AG09309 (cell line): Measurements from ENCODE around the gene SHISAL1.

ENCODE experiments used
- DNase-seq: peaks from one replicate; pipeline ENCODE4 v3.0.0-alpha.2; 2010; ENCODE audit warnings: low read depth
- H3K4me3 ChIP-seq: 2 replicates; pipeline ENCODE4 v1.5.1; 2011; ENCODE audit warnings: mild to moderate bottlenecking, low read depth, low read length, moderate library complexity; ENCODE audit not compliant: control insufficient read depth
- TF ChIP-seq, protein P1 (sequence below): IDR thresholded peaks from 2 replicates; pipeline ENCODE4 v1.5.1; 2011; ENCODE audit warnings: mild to moderate bottlenecking, low read depth, low read length, inconsistent platforms; ENCODE audit not compliant: insufficient read depth, control insufficient read depth; ENCODE audit errors: missing control alignments

Gene SHISAL1

DNA sequence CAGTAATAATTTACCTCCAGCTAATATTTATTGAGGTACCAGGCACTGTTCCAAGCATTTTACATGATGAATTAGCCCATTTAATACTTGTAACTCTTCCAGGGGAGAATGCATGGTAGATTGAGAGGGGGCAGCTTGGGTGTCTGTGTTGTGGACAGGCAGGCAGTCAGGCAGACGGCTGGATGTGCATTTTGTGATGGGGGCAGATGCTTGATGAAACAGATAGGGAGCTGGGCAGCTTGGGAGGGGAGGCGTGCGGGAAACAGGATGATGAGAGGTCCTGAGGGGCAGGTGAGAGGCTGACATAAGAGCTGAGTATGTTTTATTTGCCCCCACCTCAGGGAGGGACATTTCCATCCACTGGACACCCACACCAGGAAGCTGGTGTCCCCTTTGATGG, 33.1 kb upstream of the SHISAL1 start:
- TF ChIP-seq, protein P1, sequence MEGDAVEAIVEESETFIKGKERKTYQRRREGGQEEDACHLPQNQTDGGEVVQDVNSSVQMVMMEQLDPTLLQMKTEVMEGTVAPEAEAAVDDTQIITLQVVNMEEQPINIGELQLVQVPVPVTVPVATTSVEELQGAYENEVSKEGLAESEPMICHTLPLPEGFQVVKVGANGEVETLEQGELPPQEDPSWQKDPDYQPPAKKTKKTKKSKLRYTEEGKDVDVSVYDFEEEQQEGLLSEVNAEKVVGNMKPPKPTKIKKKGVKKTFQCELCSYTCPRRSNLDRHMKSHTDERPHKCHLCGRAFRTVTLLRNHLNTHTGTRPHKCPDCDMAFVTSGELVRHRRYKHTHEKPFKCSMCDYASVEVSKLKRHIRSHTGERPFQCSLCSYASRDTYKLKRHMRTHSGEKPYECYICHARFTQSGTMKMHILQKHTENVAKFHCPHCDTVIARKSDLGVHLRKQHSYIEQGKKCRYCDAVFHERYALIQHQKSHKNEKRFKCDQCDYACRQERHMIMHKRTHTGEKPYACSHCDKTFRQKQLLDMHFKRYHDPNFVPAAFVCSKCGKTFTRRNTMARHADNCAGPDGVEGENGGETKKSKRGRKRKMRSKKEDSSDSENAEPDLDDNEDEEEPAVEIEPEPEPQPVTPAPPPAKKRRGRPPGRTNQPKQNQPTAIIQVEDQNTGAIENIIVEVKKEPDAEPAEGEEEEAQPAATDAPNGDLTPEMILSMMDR: no peak
- H3K4me3 ChIP-seq: no peak overlapping the region
- no peak for DNase-seq

DNA sequence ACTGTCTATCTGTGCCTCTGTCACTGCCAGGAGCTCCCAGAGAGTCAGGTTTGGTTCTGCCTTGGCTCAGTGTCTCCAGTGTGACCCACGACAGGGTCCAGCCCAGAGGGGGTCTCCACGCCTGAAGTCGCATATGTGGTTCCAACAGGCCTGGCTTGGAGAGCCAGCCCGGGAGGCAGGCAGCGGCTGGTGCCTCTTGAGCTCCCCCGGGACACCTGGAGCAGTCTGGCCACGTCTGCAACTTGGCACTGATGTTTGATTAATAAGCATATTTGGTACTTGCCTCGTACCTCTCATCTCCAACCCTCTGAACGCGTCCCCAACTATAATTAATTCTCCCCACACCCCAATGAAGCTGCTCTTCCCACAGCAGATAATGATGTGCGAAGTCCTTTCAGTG, 31.7 kb upstream of the SHISAL1 start:
- TF ChIP-seq, protein P1: no peak
- no peak for DNase-seq
- no peak overlapping the region for H3K4me3 ChIP-seq

DNA sequence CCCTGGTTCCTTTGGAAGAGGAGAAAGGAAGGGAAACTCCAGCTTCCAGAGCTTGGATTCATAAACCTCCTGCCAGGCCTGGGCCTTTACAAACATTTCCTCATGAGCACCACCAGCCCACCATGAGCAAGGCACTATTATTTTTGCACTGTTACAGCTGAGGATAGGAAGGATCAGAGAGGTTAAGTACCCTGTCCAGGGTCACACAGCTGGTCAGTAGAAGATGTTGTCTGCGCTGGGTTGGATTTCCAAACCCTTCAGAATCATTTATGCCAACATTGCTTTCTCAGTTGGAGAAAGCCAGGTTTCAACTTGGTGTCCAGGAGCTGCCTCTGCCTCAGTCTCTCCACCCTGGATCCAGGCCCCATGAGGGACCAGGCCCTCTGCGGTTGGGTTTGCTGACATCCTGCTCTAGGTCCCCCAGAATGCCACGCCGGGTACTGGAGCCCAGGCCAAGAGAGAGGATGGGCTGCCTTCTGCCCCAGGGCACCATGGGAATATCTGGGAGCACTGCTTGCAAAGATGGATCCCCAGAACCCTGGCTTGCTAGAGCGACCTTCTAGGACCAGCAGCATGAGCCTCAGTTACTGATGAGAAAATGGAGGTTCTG, 29.7 kb upstream of the SHISAL1 start:
- no peak for DNase-seq
- TF ChIP-seq, protein P1: no peak
- no peak overlapping the region for H3K4me3 ChIP-seq

DNA sequence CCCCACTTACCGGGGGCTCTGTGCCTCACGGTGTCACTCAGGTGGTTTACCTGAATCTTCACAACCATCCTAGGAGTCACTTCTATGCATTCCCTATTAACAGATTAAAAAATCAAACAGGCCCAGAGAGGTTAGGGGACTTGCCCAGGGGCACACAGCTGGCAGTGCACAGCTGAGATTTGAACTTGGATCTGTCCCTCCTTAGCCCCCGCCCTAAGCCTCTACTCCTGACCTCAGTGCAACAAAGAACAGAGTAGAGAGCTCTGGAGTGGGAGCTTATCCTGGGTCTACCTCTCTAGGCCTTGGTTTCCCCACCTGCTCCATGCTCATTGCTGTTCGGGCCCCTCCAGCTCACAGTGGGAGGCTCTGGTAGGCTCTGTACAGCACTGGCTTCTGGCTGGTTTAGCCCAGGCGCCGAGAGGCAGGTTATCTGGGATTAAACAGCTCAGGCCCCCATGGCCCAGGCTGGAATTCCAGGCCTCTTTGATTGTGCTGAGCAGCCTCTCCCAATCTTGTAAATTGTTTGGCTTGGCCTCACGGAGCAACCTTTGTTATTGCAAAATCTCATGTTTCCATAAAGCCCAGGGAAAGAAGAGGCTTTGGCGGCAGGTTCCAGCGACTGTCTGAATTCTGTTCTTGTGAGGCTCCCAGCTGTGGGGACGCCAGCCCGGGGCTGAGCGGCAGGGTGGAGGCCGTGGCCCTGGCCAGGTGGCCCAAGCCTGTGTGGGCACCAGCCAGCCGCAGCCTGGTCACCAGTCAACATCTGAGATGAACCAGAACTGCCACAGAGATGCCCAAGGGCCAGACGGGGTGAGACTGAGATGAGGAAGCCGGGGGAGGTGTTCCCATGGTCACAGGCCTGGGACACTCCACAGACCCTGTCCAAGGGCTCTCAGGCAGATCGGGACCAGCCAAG, 28.9 kb upstream of the SHISAL1 start:
- DNase-seq: no peak

DNA sequence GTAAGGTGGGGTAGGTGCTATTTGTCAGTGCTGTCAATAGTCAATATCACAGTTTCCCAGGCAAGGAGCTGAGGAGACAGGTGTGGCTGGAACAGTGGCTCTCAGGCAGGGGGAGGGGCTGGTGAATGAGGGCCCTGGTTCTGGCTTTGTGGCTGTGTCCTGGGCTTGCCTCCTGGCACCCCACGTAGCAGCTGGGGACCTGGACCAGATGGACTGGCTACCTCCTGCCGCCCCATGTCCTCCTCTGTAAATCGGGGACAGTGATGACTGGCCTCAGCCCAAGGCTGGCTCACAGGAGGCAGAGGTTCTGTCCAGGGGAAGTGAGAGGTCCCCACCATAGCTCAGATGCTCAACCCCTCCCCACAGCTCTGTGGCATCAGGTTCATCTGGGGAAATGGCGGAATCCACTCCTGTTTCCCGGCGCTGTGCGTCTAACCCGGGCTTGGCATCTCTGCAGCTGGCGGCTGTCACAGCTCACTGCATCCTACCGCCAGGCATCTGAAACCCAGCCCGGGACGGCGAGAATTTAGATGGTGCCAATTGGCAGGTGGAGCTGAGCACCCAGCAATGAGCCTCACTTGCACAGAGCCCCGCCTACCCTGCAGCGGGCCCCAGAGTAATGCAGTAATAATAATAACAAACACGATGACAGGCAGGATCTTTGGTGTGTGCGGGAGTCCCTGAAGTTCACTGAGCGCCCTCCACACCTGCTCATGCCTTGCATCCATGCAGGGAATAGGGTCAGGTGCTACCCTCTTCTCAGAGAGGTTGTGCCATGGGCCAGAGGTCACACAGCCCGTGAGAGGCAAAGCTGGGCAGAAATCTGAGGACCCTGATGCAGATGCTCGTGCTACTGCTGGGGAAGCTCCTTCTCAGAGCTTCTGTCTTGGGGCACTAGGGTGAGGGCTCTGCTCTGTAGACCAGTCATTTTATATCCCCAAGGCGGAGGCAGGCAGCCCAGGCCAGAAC, 27.8 kb upstream of the SHISAL1 start:
- DNase-seq: no peak
- no peak overlapping the region for H3K4me3 ChIP-seq
- TF ChIP-seq, protein P1: no peak

More for the DNA sequence above, 28.9 kb upstream of the SHISAL1 start:
- H3K4me3 ChIP-seq: no peak overlapping the region
- TF ChIP-seq, protein P1: no peak

DNA sequence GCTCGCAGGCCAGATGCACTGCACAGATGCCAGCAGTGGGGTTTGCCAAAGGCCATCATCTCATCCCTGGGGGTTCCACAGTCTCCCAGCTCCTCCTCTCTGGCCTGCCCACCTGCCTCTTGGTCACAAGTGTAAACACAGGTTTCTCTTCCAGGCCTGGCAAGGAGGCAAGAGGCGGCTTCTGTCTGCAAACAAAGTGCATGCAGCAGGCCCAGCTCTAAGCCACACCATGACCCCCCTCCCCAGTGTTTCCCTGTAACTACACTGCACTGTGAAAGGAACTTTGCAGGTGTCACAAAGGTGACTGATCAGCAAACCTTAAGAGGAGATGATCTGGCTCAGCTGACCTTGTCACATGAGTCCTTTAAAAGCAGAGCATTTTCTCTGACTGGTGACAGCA, 26.2 kb upstream of the SHISAL1 start:
- DNase-seq: no peak
- no peak overlapping the region for H3K4me3 ChIP-seq
- TF ChIP-seq, protein P1: no peak
